OCI-LY1 (cell line): ENCODE data around the gene PTPRD.

Experiments
- CTCF ChIP-seq: fragments of 200-600 bp; sonication (generic), shearing (Covaris generic); IDR thresholded peaks from 2 replicates; pipeline ENCODE4 v1.5.1; 2017; ENCODE audit warnings: mild to moderate bottlenecking, antibody characterized with exemption, low read length, moderate library complexity, mixed read lengths
- EZH2 ChIP-seq: fragments of 200-600 bp; sonication (generic), shearing (Covaris generic); IDR thresholded peaks from 2 replicates; pipeline ENCODE4 v1.8.0; 2017; ENCODE audit warnings: borderline replicate concordance, mixed run types, mild to moderate bottlenecking, antibody characterized with exemption, low read length, moderate library complexity, mixed read lengths

GRCh38 chr9:8904771-8905515 lies 1707.9 kb downstream of the PTPRD start:
- TF ChIP-seq CTCF: no peak
- no peak for TF ChIP-seq EZH2
